Putamen (tissue), 1 donor: ENCODE measurements around the gene RPGRIP1.
"Not testable (repeated sequence)": the region's sequence is repeated elsewhere in the genome, so short reads cannot be mapped to it uniquely, and the experiment has no call there.

Source experiments
- DNase-seq: peaks from one replicate; pipeline ENCODE4 v3.0.0-alpha.2; 2016; ENCODE audit warnings: low spot score

The RPGRIP1 gene

GRCh38 chr14:21279783-21280182 is at the start of gene RPGRIP1:
TSS of gene RPGRIP1 (plus strand) at chr14:21280083. CDS start at chr14:21287977, 7,894 bp downstream.
- no peak for DNase-seq

DNA sequence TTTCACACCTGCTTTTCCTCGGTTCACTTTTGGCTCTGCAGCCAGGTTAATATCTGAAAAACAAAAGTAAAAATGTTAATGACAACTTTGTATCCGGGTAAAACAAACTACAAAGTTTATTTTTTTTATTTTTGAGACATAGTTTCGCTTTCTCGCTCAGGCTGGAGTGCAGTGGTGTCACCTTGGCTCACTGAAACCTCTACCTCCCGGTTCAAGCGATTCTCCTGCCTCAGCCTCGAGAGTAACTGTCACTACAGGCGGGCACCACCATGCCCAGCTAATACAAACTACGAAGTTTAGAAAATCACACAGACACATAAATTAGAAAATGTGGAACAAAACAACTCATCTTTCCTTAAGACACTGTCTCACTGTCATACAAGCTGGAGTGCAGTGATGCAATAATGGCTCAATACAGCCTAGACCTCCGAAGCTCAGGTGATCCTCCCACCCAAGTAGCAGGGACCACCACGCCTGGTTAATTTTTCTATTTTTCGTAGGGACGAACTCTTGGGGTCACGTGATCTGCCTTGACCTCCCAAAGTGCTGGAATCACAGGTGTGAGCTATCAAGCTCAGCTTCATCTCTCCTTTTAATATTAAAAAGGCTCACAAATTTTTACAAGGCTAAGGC is 48.7 kb upstream of the RPGRIP1 start:
- no peak for DNase-seq

DNA sequence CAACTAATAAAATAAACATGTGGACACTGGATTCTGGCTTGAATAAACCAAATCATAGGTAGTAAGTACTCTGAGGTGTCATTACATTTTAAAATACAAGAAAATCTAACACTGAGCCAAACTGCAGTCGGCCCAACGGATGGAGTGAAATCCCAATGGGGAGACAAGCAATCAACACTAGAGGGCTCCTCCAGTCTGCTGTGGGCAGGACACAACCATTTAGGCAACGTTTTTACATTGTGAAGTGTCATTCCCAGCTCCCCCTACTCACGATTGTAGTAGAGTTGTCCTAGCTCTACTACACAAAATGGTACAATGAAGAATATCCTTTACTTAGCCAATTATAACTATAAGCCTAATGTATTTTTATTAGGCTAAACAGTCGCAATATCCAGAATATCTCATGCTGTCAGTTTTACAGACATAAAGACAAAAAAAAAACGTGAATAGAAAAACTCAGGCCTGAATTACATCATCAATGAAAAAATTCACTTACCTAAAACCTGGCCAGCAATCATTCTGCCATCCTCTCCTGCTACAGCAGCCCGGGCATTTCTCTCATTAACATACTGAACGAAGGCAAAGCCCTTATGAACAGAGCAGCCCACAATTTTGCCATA is 46.3 kb upstream of the RPGRIP1 start:
- no peak for DNase-seq

DNA sequence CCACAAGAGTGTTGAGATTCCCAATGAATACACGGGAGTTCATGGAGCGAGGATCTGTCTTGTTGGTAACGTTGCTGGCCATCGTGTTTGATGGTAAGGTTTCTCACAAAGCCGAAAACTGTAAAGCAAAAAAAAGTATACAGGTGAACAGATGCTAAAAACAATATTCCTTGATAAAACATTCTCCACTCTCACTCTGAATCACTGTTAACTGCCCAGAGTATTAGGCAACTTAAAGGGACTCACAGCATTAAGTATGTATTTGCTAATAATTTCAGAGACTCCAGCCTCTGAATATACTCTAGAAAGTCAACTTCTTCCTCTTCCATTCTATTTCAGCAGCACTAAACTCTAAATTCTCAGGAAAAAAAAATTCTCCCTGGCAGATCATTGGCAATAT is 45.8 kb upstream of the RPGRIP1 start:
- DNase-seq, result no peak

DNA sequence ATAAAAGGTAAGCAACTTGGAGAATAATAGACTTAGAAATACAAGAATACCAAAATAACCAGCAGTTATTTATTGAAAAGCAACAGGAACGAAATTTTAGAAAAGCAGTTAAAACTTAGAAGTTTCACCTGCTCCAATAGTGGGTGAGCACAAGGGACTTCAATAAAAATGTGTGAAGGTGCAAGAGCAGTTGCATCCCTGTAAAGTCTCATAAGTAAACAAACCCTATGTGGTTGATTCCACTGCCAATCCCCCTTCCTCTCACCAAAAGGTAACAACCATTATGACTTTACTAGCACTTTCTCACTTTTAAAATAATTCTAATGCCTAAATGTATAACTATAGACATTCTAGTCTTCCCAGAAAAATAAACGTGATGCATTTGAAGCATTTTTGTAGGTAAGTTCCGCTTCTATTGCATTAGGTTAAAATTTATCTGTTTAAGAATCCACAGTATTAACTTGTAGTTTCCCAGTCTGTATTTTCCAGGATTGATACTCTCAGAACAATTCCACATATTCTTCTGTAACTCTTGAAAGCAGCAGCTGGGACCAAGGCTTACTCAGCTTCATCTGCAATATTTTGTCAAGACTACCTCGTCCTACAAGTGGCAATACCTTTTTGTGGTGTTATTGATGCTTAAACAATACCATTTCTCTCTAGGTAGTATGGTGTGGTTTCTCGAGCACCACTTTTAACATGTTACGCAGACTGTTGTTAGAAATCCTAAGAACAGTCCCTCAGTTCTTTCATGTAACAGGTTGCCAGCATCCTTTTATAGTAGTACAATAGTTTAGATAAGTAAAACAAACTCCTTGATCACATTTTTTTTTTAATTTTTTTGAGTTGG is 42.7 kb upstream of the RPGRIP1 start:
- DNase-seq, result no peak

DNA sequence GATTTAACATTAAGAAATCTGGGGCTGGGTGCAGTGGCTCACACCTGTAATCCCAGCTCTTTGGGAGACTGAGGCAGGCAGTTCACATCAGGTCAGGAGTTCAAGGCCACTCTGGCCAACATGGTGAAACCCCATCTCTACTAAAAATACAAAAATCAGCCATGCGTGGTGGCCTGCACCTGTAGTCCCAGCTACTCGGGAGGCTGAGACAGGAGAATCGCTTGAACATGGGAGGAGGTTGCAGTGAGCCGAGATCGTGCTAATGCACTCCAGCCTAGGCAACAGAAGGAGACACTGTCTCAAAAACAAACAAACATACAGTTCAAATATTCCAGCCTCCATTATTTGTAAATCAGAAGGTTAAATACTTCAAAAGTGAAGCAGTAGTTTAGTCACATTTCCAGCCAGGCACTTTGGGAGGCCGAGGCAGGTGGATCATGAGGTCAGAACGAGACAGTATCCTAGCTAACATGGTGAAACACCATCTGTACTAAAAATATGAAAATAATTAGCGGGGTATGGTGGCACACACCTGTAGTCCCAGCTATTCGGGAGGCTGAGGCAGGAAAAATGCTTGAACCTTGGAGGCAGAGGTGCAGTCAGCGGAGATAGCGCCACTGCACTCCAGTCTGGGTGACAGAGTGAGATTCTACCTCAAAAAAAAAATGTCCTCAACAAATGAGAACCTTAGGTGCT is 40.9 kb upstream of the RPGRIP1 start:
- DNase-seq, result no peak

DNA sequence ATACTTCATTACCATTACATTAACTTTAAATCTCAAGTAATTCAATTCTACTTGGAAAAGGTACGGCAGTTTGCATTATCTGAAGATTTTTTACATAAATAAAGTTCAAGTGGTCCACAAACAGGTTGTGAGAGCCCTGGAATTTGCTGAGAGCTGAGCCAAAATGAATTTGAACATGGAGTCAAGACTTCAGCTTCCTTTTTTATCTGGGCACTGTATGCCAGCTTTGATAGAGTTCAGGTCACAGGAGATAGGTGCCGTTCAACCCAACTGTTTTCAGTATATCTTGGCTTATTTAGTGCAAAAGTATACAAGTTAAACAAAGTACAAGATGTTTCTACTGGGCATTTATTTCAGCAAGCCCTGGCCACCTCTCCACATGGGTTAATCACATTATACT is 39.5 kb upstream of the RPGRIP1 start:
- no peak for DNase-seq

- no peak for DNase-seq
Observed at GRCh38 chr14:21241218-21241819, 38.6 kb upstream of the RPGRIP1 start.

DNA sequence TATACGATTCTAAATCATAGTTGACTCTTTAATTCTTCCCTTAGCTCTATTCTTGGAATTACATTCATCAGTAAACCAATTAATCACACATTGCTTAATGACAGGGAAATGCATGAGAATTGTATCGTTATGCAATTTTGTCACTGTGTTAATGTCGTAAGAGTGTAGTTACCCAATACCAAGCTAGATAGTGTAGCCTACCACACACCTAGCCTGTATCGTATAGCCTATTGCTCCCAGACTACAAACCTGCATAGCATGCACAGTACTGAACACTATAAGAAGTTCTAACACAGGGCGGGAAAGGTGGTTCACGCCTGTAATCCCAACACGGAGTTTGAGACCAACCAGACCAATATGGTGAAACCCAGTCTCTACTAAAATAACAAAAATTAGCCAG is 35.3 kb upstream of the RPGRIP1 start:
- DNase-seq, result no peak

GRCh38 chr14:21245813-21246212 is 34.1 kb upstream of the RPGRIP1 start:
- DNase-seq, result no peak

DNA sequence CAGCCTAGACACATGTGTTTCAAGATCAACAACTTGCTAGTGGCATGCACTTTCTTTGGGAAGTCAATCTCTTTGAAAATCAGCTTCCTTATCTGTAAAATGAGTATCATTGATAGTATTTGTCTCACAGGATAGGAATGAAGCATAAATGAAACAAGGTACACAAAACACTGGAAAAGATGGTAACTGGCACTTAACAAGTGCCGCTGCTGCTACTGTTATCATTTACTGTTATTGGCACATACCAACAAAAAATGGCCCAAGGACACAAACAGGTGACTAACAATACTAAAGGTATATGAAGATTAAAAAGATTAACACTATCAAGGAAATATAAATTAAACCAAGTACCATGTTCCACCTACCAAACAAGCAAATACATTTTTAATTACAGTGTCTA is 31.5 kb upstream of the RPGRIP1 start:
- DNase-seq, result no peak

DNA sequence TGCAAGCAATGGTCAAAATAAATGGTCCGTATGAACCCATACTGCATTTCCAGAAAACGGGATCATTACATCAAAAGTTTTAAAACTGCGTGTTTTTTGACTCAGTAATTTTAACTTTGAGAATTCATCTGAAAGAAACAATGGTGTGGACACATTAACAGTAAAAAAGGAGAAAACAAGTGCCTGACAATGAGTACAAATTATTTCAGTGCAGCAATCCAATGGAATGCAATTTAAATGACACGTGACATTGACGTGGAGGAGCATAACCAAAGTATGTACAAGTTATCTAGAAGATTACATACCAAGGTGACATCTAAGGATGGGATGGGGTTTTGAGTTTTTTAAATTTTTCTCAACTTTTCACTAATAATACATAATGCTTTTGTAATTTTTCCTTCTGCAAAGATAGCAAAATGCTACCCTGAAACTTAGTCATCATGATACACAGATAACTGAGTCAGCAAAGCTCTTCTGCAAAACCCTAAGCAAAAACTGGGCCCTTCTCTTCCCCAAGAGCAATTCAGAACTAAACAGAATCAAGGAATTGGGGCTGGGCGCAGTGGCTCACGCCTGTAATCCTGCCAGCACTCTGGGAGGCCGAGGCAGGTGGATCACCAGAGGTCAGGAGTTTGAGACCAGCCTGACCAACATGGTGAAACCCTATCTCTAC is 31.0 kb upstream of the RPGRIP1 start:
- no peak for DNase-seq

DNA sequence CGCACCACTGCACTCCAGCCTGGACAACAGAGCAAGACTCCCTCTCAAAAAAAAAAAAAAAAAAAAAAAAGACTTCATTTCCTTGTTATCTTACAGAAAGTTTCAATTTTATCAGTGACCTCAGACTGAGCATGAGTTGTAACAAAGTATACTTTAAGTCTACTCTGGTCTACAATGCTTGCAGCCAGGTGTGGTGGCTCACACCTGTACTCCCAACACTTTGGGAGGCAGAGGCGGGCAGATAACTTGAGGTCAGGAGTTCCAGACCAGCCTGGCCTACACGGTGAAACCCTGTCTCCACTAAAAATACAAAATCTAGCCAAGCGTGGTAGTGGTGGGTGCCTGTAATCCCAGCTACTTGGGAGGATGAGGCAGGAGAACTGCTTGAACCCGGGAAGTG is 28.7 kb upstream of the RPGRIP1 start:
- DNase-seq, result no peak

DNA sequence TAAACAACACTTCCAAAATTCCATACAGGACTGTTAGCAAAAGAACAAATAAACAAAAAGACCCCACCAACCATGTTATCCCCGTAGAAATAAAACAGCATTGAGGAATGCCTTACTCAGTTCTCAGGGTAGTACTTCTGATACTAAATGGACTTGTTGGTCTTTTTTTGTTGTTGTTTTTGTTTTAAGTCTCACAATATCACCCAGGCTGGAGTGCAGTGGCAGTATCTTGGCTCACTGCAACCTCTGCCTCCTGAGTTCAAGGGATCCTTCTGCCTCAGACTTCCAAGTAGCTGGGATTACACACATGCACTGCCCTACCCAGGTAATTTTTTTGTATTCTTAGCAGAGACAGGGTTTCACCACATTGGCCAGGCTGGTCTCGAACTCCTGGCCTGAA is 27.7 kb upstream of the RPGRIP1 start:
- DNase-seq, result no peak

GRCh38 chr14:21255385-21256101 is 24.3 kb upstream of the RPGRIP1 start:
- DNase-seq, result no peak

GRCh38 chr14:21256102-21256447 is 23.8 kb upstream of the RPGRIP1 start:
- not testable (repeated sequence) for DNase-seq

DNA sequence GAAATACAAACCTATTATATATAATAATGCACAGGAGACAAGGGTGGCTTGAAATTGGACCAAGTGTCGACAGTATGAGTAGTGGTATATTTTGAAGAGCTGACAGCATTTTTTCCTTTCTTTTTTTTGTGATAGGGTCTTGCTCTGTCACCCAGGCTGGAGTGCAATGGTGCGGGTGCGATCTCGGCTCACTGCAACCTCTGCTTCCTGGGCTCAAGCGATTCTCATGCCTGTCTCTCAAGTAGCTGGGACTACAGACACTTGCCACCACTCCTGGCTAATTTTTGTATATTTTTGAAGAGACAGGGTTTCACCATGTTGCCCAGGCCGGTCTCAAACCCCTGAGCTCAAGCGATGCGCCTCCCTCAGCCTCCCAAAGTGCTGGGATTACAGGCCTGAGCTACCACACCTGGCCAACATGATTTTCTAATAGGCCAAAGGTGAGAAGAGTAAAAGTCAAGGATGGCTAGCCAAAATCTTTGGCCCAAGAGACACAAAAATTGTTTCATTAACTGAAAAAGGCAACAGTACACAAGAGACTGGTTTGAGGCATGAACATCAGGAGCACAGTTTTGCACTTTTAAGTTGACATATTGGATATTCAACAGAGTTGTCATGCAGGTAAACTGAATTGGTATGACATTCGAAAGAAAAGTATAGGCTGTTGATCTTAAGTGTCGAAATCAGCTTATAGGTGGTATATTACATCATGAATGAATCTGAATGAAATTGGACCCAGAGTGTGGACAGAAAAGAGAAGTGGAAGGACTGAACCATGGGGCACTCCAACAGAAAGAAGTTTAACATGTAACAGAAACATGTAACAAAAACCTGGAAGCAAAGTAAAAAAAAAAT is 23.1 kb upstream of the RPGRIP1 start:
- DNase-seq, result no peak

DNA sequence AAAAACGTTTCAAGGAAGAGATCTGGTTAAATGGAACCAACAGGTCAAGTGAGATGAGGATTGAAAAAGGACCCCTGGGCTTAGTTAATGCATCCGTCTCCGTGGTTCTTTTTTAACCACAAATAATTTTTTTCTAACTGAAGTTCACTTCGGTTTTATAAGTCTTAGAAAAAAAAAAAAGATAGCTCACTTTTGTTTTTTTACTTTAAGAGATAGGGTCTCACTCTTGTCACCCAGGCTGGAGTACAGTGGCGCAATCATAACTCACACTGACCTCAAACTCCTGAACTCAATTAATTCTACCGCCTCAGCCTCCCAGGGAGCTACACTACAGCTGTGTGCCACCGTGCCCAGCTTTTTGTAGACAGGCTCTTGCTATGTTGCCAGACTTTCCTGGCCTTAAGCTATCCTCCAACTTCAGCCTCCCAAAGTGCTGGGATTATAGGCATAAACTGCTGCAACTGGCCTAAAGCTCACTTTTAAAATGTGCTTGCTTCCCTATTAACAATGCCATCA is 22.4 kb upstream of the RPGRIP1 start:
- DNase-seq, result no peak

- no peak for DNase-seq
Observed at GRCh38 chr14:21258005-21258888, 21.6 kb upstream of the RPGRIP1 start.
